OCI-LY1 (cell line): ENCODE results near the gene ACRBP.

Experiments
- H2AFZ ChIP-seq: fragments of 200-600 bp; sonication (generic), shearing (Covaris generic); 2 replicates; pipeline ENCODE4 v1.6.0; 2014; ENCODE audit warnings: antibody characterized with exemption, mild to moderate bottlenecking, low read length
- H3F3A ChIP-seq: fragments of 200-600 bp; sonication (generic), shearing (Covaris generic); 2 replicates; pipeline ENCODE4 v1.6.0; 2014; ENCODE audit warnings: mild to moderate bottlenecking, antibody characterized with exemption, low read length, moderate library complexity; ENCODE audit not compliant: insufficient read depth
- H3K27ac ChIP-seq: fragments of 200-600 bp; sonication (generic); 2 replicates; pipeline ENCODE4 v1.5.1; 2014; ENCODE audit warnings: low read length, mixed run types, mild to moderate bottlenecking, low read depth; ENCODE audit not compliant: poor library complexity, severe bottlenecking
- H3K27me3 ChIP-seq: fragments of 200-600 bp; sonication (generic); 2 replicates; pipeline ENCODE4 v1.6.0; 2014; ENCODE audit warnings: antibody characterized with exemption, mild to moderate bottlenecking, low read length, moderate library complexity; ENCODE audit not compliant: insufficient read depth
- H3K36me3 ChIP-seq: fragments of 200-600 bp; sonication (generic); 2 replicates; pipeline ENCODE4 v1.6.1; 2014; ENCODE audit warnings: mild to moderate bottlenecking, antibody characterized with exemption, low read length, moderate library complexity, mixed read lengths; ENCODE audit not compliant: insufficient read depth
- H3K4me1 ChIP-seq: fragments of 200-600 bp; sonication (generic); 2 replicates; pipeline ENCODE4 v1.5.1; 2014; ENCODE audit warnings: mild to moderate bottlenecking, low read length, moderate library complexity; ENCODE audit not compliant: insufficient read depth, severe bottlenecking
- H3K4me2 ChIP-seq: fragments of 200-600 bp; sonication (generic), shearing (Covaris generic); 2 replicates; pipeline ENCODE4 v1.6.1; 2014; ENCODE audit warnings: low read length
- H3K4me3 ChIP-seq: fragments of 200-600 bp; sonication (generic); 2 replicates; pipeline ENCODE4 v1.5.1; 2014; ENCODE audit warnings: low read length, low read depth, mild to moderate bottlenecking, mixed read lengths; ENCODE audit not compliant: poor library complexity, severe bottlenecking
- H3K79me2 ChIP-seq: fragments of 200-600 bp; shearing (Covaris generic); 2 replicates; pipeline ENCODE4 v1.6.1; 2016; ENCODE audit warnings: mixed run types, low read length, mixed read lengths; ENCODE audit not compliant: insufficient read depth
- H3K9ac ChIP-seq: fragments of 200-600 bp; sonication (generic), shearing (Covaris generic); 2 replicates; pipeline ENCODE4 v1.6.1; 2014; ENCODE audit warnings: mild to moderate bottlenecking, low read length, mixed read lengths
- H3K9me2 ChIP-seq: fragments of 200-600 bp; sonication (generic), shearing (Covaris generic); 2 replicates; pipeline ENCODE4 v1.6.1; 2014; ENCODE audit warnings: low read depth, mild to moderate bottlenecking, low read length, mixed read lengths
- H3K9me3 ChIP-seq: fragments of 200-600 bp; shearing (Covaris generic); 2 replicates; pipeline ENCODE4 v1.6.1; 2014; ENCODE audit warnings: low read length, mixed read lengths
- H4K20me1 ChIP-seq: fragments of 200-600 bp; sonication (generic), shearing (Covaris generic); 2 replicates; pipeline ENCODE4 v1.6.0; 2016; ENCODE audit warnings: mild to moderate bottlenecking, low read length; ENCODE audit not compliant: insufficient read depth
- CTCF ChIP-seq: fragments of 200-600 bp; sonication (generic), shearing (Covaris generic); IDR thresholded peaks from 2 replicates; pipeline ENCODE4 v1.5.1; 2017; ENCODE audit warnings: mild to moderate bottlenecking, antibody characterized with exemption, low read length, moderate library complexity, mixed read lengths
- EZH2 ChIP-seq: fragments of 200-600 bp; sonication (generic), shearing (Covaris generic); IDR thresholded peaks from 2 replicates; pipeline ENCODE4 v1.8.0; 2017; ENCODE audit warnings: borderline replicate concordance, mixed run types, mild to moderate bottlenecking, antibody characterized with exemption, low read length, moderate library complexity, mixed read lengths

The ACRBP gene

GRCh38 chr12:6667559-6668210 lies 20.5 kb upstream of the ACRBP start:
- Histone ChIP-seq H3K79me2 (no peaks in the 10 kb centered on the region), H3K9ac (no peak overlapping the region), H3K27ac (no peak overlapping the region), H3K4me1 (peaks cover 7% of the 10 kb centered on the region), H3K9me3 (no peaks in the 10 kb centered on the region), H3K27me3 (no peaks in the 10 kb centered on the region), H3K4me3 (no peak overlapping the region), H3K9me2 (no peaks in the 10 kb centered on the region), H3K4me2 (no peak overlapping the region), H3K36me3 (peaks cover 67% of the 10 kb centered on the region), H4K20me1 (no peaks in the 10 kb centered on the region), H3F3A (no peaks in the 10 kb centered on the region), H2AFZ (no peak overlapping the region)
- TF ChIP-seq EZH2: no peak
- TF ChIP-seq CTCF: peak; percentile 44; the same call in 1 of the 2 replicates

- H3K9me2 ChIP-seq: no peaks in the 10 kb centered on the region
- H3K27ac ChIP-seq: no peak overlapping the region
- H3K4me2 ChIP-seq: no peak overlapping the region
- no peak overlapping the region for H3K4me3 ChIP-seq
- no peaks in the 10 kb centered on the region for H4K20me1 ChIP-seq
- H3K9ac ChIP-seq: no peak overlapping the region
- no peaks in the 10 kb centered on the region for H3K27me3 ChIP-seq
- H3K79me2 ChIP-seq: peaks cover 9% of the 10 kb centered on the region
- peaks cover 19% of the 10 kb centered on the region for H3K4me1 ChIP-seq
- H3K36me3 ChIP-seq: peaks cover 52% of the 10 kb centered on the region
- no peaks in the 10 kb centered on the region for H3K9me3 ChIP-seq
- H2AFZ ChIP-seq: no peak overlapping the region
- no peak for TF ChIP-seq CTCF
- TF ChIP-seq EZH2: no peak
- no peaks in the 10 kb centered on the region for H3F3A ChIP-seq
Observed at GRCh38 chr12:6666211-6666610, 19.0 kb upstream of the ACRBP start.

- H2AFZ ChIP-seq: no peak overlapping the region
- TF ChIP-seq CTCF: no peak
- TF ChIP-seq EZH2: no peak
Observed at GRCh38 chr12:6664902-6665301, 17.7 kb upstream of the ACRBP start.

More at GRCh38 chr12:6664902-6665301, 17.7 kb upstream of the ACRBP start:
- Histone ChIP-seq H3K9ac (no peak overlapping the region), H4K20me1 (no peaks in the 10 kb centered on the region), H3K4me2 (no peak overlapping the region), H3K4me3 (no peak overlapping the region), H3K27me3 (no peaks in the 10 kb centered on the region), H3F3A (no peaks in the 10 kb centered on the region), H3K9me3 (no peaks in the 10 kb centered on the region), H3K36me3 (peaks cover 39% of the 10 kb centered on the region), H3K9me2 (no peaks in the 10 kb centered on the region), H3K4me1 (peaks cover 19% of the 10 kb centered on the region), H3K79me2 (peaks cover 9% of the 10 kb centered on the region), H3K27ac (no peak overlapping the region)
